ENCODE results near the gene KIAA0825.

- TF ChIP-seq CTCF (IDR thresholded peaks at IDR 0.05; ENCODE audit: low read depth, low read length): no peak
- no peak for TF ChIP-seq EZH2phosphoT487 (IDR thresholded peaks at IDR 0.05; ENCODE audit: low read depth)
Observed at GRCh38 chr5:94217745-94218144, 400.7 kb downstream of the KIAA0825 start.
